ENCODE results near the gene ZNF76.

ZNF76 gene

DNA sequence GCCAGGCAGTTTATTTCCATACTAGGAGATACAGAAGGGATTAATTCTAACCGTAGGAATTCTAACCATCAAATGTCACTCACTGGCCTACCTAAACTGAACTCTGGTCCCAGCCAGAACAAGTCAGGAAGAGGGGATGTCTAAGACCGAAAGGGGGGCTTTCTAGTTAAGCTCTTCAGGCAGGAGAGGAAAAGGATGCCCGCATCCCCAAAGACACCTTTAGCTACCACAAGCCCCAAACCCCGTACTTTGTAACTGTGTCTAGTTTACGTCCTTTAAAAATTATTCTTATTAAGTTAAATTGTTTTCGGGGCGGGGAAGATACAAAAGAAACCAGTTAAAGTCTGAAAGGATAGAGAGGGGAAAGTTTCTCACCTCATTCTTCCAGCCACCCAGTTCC is 1.2 kb upstream of the ZNF76 start:
- Mint-ChIP-seq H3K27ac (peak overlapping the region; percentile 92 to 96 (median 95)), H3K4me3 (peak overlapping the region; percentile 90 to 100 (median 99)), H3K36me3 (ENCODE audit: low read depth) (no peaks in the 10 kb centered on the region), H3K9me3 (no peaks in the 10 kb centered on the region), H3K27me3 (ENCODE audit: low read depth) (no peaks in the 10 kb centered on the region), H3K4me1 (peaks cover 31% of the 10 kb centered on the region)
- TF ChIP-seq, protein P1, sequence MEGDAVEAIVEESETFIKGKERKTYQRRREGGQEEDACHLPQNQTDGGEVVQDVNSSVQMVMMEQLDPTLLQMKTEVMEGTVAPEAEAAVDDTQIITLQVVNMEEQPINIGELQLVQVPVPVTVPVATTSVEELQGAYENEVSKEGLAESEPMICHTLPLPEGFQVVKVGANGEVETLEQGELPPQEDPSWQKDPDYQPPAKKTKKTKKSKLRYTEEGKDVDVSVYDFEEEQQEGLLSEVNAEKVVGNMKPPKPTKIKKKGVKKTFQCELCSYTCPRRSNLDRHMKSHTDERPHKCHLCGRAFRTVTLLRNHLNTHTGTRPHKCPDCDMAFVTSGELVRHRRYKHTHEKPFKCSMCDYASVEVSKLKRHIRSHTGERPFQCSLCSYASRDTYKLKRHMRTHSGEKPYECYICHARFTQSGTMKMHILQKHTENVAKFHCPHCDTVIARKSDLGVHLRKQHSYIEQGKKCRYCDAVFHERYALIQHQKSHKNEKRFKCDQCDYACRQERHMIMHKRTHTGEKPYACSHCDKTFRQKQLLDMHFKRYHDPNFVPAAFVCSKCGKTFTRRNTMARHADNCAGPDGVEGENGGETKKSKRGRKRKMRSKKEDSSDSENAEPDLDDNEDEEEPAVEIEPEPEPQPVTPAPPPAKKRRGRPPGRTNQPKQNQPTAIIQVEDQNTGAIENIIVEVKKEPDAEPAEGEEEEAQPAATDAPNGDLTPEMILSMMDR (IDR thresholded peaks at IDR 0.05; ENCODE audit: unreplicated experiment in 3 of 3): no peak

DNA sequence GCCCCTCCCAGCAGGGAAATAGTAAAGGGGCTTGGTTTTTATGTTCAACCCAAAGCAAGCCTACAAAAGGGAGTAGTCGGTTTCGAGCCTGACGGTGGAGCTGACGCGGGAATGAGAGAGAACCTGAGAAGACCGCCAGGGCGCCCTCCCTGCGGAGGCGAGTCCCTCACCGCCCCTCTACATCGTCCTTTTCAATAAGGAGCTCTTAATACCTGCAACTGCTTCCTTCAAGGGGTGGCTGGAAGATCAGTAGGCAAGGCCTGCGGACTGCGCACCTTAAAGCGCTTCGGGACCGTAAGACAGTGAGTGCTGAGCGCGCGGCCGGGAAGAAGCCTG is 709 bp upstream of the ZNF76 start:
- Mint-ChIP-seq H3K4me1 (peaks cover 30% of the 10 kb centered on the region), H3K27me3 (ENCODE audit: low read depth) (no peaks in the 10 kb centered on the region), H3K36me3 (ENCODE audit: low read depth) (no peaks in the 10 kb centered on the region), H3K27ac (peak overlapping the region; percentile 92 to 96 (median 95)), H3K4me3 (peak overlapping the region; percentile 90 to 100 (median 99)), H3K9me3 (no peaks in the 10 kb centered on the region)
- TF ChIP-seq, protein P1 (IDR thresholded peaks at IDR 0.05; ENCODE audit: unreplicated experiment in 3 of 3): peak in 1 of 3 experiments; percentile 10

DNA sequence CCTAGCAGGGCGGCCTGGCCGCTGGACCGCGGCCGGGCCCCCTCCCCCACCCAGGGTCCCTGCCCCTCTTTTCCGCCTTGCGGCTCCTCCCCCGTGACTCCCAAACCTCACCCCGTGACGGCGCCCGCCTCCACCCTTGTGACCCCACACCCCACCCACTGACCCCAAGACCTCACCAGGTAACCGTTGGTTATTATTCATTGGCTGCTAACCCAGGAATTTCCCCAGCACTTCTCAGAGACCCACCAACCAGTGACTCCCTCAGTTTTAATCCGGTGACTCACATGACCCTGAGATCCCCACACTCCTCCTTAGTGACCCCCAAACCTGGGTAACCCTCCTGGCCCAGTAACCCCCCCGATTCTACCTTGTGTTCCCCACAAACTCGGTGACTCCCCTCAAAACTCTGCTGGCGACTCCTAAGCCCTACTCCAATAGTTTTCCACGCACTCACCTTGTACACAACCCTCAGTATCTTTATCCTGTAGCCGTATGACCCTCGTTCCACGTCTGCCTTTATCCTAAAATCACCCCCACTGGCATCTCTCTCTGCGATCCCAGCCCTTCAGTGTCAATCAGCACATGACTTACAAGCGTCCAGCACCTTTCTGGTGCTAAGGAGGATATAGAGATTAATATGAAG is 534 bp downstream of the ZNF76 start:
- H3K27me3 Mint-ChIP-seq (ENCODE audit: low read depth): no peaks in the 10 kb centered on the region
- TF ChIP-seq, protein P1 (IDR thresholded peaks at IDR 0.05; ENCODE audit: unreplicated experiment in 3 of 3): no peak
- H3K36me3 Mint-ChIP-seq (ENCODE audit: low read depth): no peaks in the 10 kb centered on the region
- peak overlapping the region; percentile 92 to 97 (median 96) for H3K27ac Mint-ChIP-seq
- H3K4me1 Mint-ChIP-seq: peaks cover 34% of the 10 kb centered on the region
- no peaks in the 10 kb centered on the region for H3K9me3 Mint-ChIP-seq
- H3K4me3 Mint-ChIP-seq: peak overlapping the region; percentile 90 to 98 (median 96)

DNA sequence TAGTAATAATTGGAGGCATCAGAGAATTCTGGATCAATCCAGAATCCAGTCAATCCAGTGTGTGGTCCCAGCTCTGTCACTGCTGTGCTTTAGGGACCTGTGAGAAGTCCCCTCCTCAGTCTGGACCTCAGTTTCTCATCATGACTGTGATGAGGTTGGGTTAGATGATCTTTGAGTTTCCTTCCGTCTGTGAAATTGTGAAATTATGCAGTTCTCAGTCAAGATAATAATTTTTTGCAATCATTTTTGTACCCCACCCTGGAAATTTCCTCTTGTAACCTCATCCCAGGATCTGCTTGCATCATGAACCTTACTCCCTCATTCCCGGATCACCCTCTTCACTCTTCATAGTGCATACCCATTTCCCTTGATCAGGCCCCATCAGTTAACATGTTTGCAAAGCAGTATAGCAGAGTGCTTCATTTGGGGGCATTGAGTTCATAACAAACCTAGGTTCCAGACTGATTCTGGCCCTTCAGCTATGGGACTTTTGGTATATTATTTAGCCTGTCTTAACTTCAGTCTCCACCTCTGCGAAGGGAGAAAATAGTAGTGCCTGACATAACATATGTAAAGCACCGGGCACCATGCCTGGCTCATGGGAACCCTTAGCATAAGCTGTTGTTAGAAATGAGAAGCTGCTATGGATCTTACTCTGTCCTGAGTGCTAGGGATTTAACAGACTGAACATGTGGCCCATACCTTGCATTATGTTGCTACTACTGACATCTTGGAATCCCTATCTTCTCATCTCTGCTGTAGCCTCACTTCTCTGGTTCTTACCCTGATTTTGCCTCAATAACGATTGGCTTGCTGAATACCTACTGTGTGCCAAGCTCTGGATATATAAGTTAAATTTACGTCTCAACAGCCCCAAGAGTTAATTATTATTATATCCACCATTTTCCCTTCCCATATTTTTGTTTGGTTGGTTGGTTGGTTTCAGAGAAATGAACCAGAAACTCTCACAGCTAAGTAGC is 1.3 kb downstream of the ZNF76 start:
- H3K9me3 Mint-ChIP-seq: no peaks in the 10 kb centered on the region
- peak overlapping the region; percentile 90 to 98 (median 96) for H3K4me3 Mint-ChIP-seq
- H3K36me3 Mint-ChIP-seq (ENCODE audit: low read depth): no peaks in the 10 kb centered on the region
- H3K4me1 Mint-ChIP-seq: peaks cover 34% of the 10 kb centered on the region
- peak overlapping the region; percentile 92 to 97 (median 96) for H3K27ac Mint-ChIP-seq
- TF ChIP-seq, protein P1 (IDR thresholded peaks at IDR 0.05; ENCODE audit: unreplicated experiment in 3 of 3): no peak
- no peaks in the 10 kb centered on the region for H3K27me3 Mint-ChIP-seq (ENCODE audit: low read depth)

DNA sequence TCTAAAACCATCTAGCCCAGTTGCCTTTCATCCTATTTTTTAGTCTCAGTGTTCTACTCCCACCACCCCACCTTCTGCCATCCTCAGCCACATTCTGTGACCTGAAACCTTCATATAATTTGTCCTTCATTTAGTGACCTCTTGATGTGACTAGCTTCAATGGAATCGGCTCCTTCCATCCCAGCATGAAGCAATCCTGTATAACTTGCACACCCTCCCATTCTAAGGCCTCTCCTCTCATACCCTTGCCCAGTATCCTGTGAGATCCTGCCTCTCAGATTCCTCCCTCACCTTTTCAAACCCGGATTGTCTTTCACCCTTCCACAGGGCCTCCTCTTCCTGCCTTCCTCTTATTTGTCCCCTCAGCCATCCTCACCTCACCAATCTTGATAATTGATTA is 3.1 kb downstream of the ZNF76 start:
- peak overlapping the region; percentile 28 to 62 (median 46) for H3K4me3 Mint-ChIP-seq
- no peaks in the 10 kb centered on the region for H3K9me3 Mint-ChIP-seq
- peak overlapping the region; percentile 0 to 58 (median 54) for H3K27ac Mint-ChIP-seq
- TF ChIP-seq, protein P1 (IDR thresholded peaks at IDR 0.05; ENCODE audit: unreplicated experiment in 3 of 3): no peak
- no peaks in the 10 kb centered on the region for H3K36me3 Mint-ChIP-seq (ENCODE audit: low read depth)
- H3K27me3 Mint-ChIP-seq (ENCODE audit: low read depth): no peaks in the 10 kb centered on the region
- peaks cover 33% of the 10 kb centered on the region for H3K4me1 Mint-ChIP-seq
